ENCODE measurements around the gene TXNRD1. TPM values are rescaled to one million over a fixed set of nuclear protein-coding genes. Genes with fewer than 3 reads are reported as not detected.
"Not testable (repeated sequence)": the region's sequence is repeated elsewhere in the genome, so short reads cannot be mapped to it uniquely, and the experiment has no call there.

TXNRD1 gene
- total RNA-seq, 1 donor from 2014 or later: 398 TPM

GRCh38 chr12:104374071-104374470 lies 158.5 kb downstream of the TXNRD1 start:
- DNase-seq: no peak

- no peak for DNase-seq
These were observed 159.2 kb downstream of the TXNRD1 start for GRCh38 chr12:104374806-104375205.

- DNase-seq: peak; percentile 29
These were observed 160.2 kb downstream of the TXNRD1 start for GRCh38 chr12:104375775-104376174.

GRCh38 chr12:104376650-104377513 lies 161.3 kb downstream of the TXNRD1 start:
- DNase-seq: no peak

- DNase-seq: no peak
These were observed 161.9 kb downstream of the TXNRD1 start for GRCh38 chr12:104377514-104377812.

GRCh38 chr12:104378427-104378826 lies 162.8 kb downstream of the TXNRD1 start:
- DNase-seq: no peak

- no peak for DNase-seq
These were observed 165.8 kb downstream of the TXNRD1 start for GRCh38 chr12:104381341-104381730.

GRCh38 chr12:104381731-104382480 lies 166.3 kb downstream of the TXNRD1 start:
- DNase-seq: peak; percentile 91

GRCh38 chr12:104384141-104384880 lies 168.7 kb downstream of the TXNRD1 start:
- no peak for DNase-seq

GRCh38 chr12:104385510-104385909 lies 169.9 kb downstream of the TXNRD1 start:
- no peak for DNase-seq

GRCh38 chr12:104386461-104386860 lies 170.9 kb downstream of the TXNRD1 start:
- DNase-seq: no peak

GRCh38 chr12:104387190-104387589 lies 171.6 kb downstream of the TXNRD1 start:
- peak; percentile 42 for DNase-seq

- DNase-seq: not testable (repeated sequence)
These were observed 178.5 kb downstream of the TXNRD1 start for GRCh38 chr12:104394086-104394485.

Other genes starting within 250 kb of the TXNRD1 start
- gene TDG, start 249.9 kb upstream of the TXNRD1 start, total RNA-seq: 30.5 and 30.8 TPM in 2 replicates
- gene GLT8D2, start 165.6 kb upstream of the TXNRD1 start, total RNA-seq: 3.4 and 4.1 TPM in 2 replicates
- 26.9 and 28.6 TPM in 2 replicates for gene HCFC2, start 151.2 kb upstream of the TXNRD1 start, total RNA-seq
- gene NFYB, start 77.6 kb upstream of the TXNRD1 start, total RNA-seq: 17.4 and 23.6 TPM in 2 replicates
- gene EID3, start 88.0 kb downstream of the TXNRD1 start, total RNA-seq: 5.4 and 6.8 TPM in 2 replicates
- 7.6 and 10.0 TPM in 2 replicates for gene CHST11, start 241.2 kb downstream of the TXNRD1 start, total RNA-seq

Measured in dermis blood vessel endothelial cell (primary cell).